Measurements from ENCODE around the gene PDE4DIP.
"Not testable (repeated sequence)": the region's sequence is repeated elsewhere in the genome, so short reads cannot be mapped to it uniquely, and the experiment has no call there.

PDE4DIP gene

GRCh38 chr1:148874408-148875388, 30.5 kb downstream of the PDE4DIP start:
- DNase-seq, result not testable (repeated sequence)

GRCh38 chr1:148879812-148880416, 35.7 kb downstream of the PDE4DIP start:
- DNase-seq, result not testable (repeated sequence)

GRCh38 chr1:148881261-148881660, 37.0 kb downstream of the PDE4DIP start:
- not testable (repeated sequence) for DNase-seq

GRCh38 chr1:148885219-148885618, 41.0 kb downstream of the PDE4DIP start:
- not testable (repeated sequence) for DNase-seq

- not testable (repeated sequence) for DNase-seq
Observed at GRCh38 chr1:148886293-148886692, 42.1 kb downstream of the PDE4DIP start.

GRCh38 chr1:148888597-148888996, 44.4 kb downstream of the PDE4DIP start:
- DNase-seq, result not testable (repeated sequence)

GRCh38 chr1:148889267-148890074, 45.2 kb downstream of the PDE4DIP start:
- DNase-seq, result not testable (repeated sequence)

GRCh38 chr1:148890075-148890568, 45.9 kb downstream of the PDE4DIP start:
- DNase-seq, result not testable (repeated sequence)

- DNase-seq, result not testable (repeated sequence)
Observed at GRCh38 chr1:148894360-148895352, 50.4 kb downstream of the PDE4DIP start.

GRCh38 chr1:148900026-148900425, 55.8 kb downstream of the PDE4DIP start:
- DNase-seq, result not testable (repeated sequence)

- DNase-seq, result not testable (repeated sequence)
Observed at GRCh38 chr1:148900691-148901090, 56.5 kb downstream of the PDE4DIP start.

GRCh38 chr1:148901150-148901952, 57.1 kb downstream of the PDE4DIP start:
- not testable (repeated sequence) for DNase-seq

- not testable (repeated sequence) for DNase-seq
Observed at GRCh38 chr1:148901953-148902341, 57.7 kb downstream of the PDE4DIP start.

GRCh38 chr1:148909219-148909826, 65.1 kb downstream of the PDE4DIP start:
- DNase-seq, result not testable (repeated sequence)

- DNase-seq, result not testable (repeated sequence)
Observed at GRCh38 chr1:148911303-148911928, 67.2 kb downstream of the PDE4DIP start.

GRCh38 chr1:148916222-148916621, 72.0 kb downstream of the PDE4DIP start:
- not testable (repeated sequence) for DNase-seq

- not testable (repeated sequence) for DNase-seq
Observed at GRCh38 chr1:148916695-148917348, 72.6 kb downstream of the PDE4DIP start.

- not testable (repeated sequence) for DNase-seq
Observed at GRCh38 chr1:148918836-148919447, 74.7 kb downstream of the PDE4DIP start.
